HL-60 (cell line): ENCODE measurements around the gene DOP1A.

Experiments used
- DNase-seq, 2 experiments: peaks; one replicate each; pipeline ENCODE4 v3.0.0-alpha.2; 2010 to 2020; ENCODE audit warnings: low read depth in 1 of 2, low spot score in 1 of 2
- H3K27ac ChIP-seq: fragments of 250-450 bp; sonication (Bioruptor Pico); replicated peaks from 2 replicates; pipeline ENCODE4 v1.5.1; 2020; ENCODE audit warnings: mild to moderate bottlenecking, moderate library complexity
- H3K27me3 ChIP-seq: fragments of 250-450 bp; sonication (Bioruptor Pico); 2 replicates; pipeline ENCODE4 v1.5.1; 2021; ENCODE audit warnings: mild to moderate bottlenecking, moderate library complexity; ENCODE audit not compliant: insufficient read depth, poor library complexity, severe bottlenecking
- H3K4me3 ChIP-seq: replicated peaks from 2 replicates; pipeline ENCODE4 v1.5.1; 2011; ENCODE audit warnings: mild to moderate bottlenecking, control low read depth, low read length; ENCODE audit not compliant: insufficient read depth
- CTCF ChIP-seq: IDR thresholded peaks from one replicate; pipeline ENCODE4 v1.5.1; 2011; ENCODE audit warnings: low read length, control low read depth, inconsistent platforms; ENCODE audit not compliant: insufficient read depth
- GABPA ChIP-seq: IDR thresholded peaks from 2 replicates; pipeline ENCODE4 v1.6.1; 2012; ENCODE audit warnings: low read depth
- POLR2AphosphoS5 ChIP-seq: IDR thresholded peaks from 2 replicates; pipeline ENCODE4 v1.6.1; 2012; ENCODE audit warnings: low read depth
- REST ChIP-seq: IDR thresholded peaks from 2 replicates; pipeline ENCODE4 v1.6.1; 2012; ENCODE audit warnings: low read depth; ENCODE audit not compliant: insufficient replicate concordance
- SPI1 ChIP-seq: IDR thresholded peaks from 2 replicates; pipeline ENCODE4 v1.6.1; 2012; ENCODE audit warnings: low read depth, mild to moderate bottlenecking, borderline replicate concordance

The DOP1A gene

GRCh38 chr6:83176246-83176645 is 108.8 kb downstream of the DOP1A start:
- Histone ChIP-seq H3K27me3 (no peaks in the 10 kb centered on the region), H3K4me3 (no peak overlapping the region), H3K27ac (no peak overlapping the region)
- DNase-seq = no peak
- TF ChIP-seq SPI1 (no peak), GABPA (no peak), POLR2AphosphoS5 (no peak), REST (no peak), CTCF (no peak)

- Histone ChIP-seq H3K27me3 (no peaks in the 10 kb centered on the region), H3K4me3 (no peak overlapping the region), H3K27ac (no peak overlapping the region)
- DNase-seq = no peak
- no peak for TF ChIP-seq POLR2AphosphoS5
- TF ChIP-seq REST = no peak
- TF ChIP-seq SPI1 = no peak
- no peak for TF ChIP-seq CTCF
- no peak for TF ChIP-seq GABPA
Measured at GRCh38 chr6:83180426-83180950, 113.0 kb downstream of the DOP1A start.

GRCh38 chr6:83182114-83182513 is 114.6 kb downstream of the DOP1A start:
- H3K27ac ChIP-seq = no peak overlapping the region
- no peaks in the 10 kb centered on the region for H3K27me3 ChIP-seq
- H3K4me3 ChIP-seq = no peak overlapping the region
- no peak for DNase-seq
- TF ChIP-seq POLR2AphosphoS5 (no peak), SPI1 (no peak), REST (no peak), GABPA (no peak), CTCF (no peak)
